ENCODE data around the gene MAS1. TPM values are rescaled to one million over a fixed set of nuclear protein-coding genes. Genes with fewer than 3 reads are reported as not detected.
A peak's percentile ranks its signal among the peaks of the same experiment; 100 is the strongest.
"Not testable (repeated sequence)": the region's sequence is repeated elsewhere in the genome, so short reads cannot be mapped to it uniquely, and the experiment has no call there.

MAS1 gene
- not detected for total RNA-seq

DNA sequence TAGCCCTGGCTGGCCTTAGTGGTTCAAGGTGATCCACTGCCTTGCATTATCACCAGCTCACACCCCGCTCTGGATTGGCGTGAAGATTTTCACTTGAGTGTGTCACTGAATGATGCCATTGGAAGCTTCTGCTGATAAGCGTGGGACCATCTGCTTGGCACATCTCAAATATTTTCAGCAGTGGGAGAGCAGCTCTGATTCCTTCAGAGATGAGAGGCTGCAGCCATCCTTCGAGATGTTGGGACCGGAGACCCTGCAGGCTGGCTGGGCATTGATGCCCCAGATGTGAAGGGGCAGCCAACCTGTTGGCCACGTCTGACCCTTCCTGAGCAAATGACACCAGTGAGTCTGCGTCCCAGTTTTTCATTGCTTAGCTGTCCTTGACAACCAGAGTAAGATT, at the start of gene MAS1:
TSS of gene MAS1 (plus strand) at position 197 of the 400 bp plus-strand sequence. CDS start 15,968 bp downstream, outside the sequence.
- peak; percentile 13 for DNase-seq

- no peak for DNase-seq
Measured at GRCh38 chr6:159842035-159842434, 48.8 kb upstream of the MAS1 start.

DNA sequence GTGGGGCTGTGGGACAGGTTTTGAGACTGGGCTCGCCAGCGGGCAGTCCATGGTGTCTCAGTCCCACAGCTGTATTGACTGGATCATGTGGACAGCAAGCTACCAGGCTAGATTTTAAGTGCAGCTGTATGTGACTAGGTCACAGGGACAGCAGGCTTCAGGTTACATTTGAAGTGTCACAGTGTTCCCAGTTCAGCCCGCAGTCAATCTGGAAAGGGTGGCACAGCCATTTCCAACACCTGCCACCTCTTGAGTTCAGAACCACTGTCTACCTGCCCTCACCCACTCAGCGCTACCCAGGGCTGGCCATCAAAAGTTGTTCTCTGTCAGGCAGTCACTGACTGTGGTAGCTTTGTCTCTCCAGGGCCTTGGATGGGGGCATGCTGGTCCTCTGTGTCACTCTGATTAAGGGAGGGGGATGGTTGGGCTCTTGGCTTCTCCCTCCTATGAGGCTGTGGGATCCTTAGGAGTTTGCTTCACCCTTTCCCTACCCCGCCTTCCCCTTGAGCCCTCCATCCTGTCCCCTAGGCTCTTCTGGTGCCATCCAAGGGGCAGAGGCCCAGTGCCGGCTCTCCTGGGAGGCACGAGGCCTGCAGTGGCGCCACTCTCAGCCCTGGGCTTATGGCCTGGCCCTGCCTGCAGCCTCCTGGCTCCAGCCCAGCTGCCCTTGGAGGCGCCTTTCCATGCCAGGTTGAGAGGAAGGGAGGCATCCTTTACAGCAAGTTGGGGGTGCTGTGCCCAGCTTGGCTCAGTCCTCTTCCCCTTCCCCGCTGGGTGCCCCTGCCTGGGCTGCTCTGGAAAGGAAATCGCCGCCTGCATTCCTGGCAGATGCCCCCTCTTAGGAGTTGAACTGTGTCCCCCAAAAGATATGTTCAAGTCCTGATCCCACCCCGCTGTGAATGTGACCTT, 45.8 kb upstream of the MAS1 start:
- DNase-seq, result no peak

- not testable (repeated sequence) for DNase-seq
Measured at GRCh38 chr6:159848552-159848951, 42.2 kb upstream of the MAS1 start.

GRCh38 chr6:159849851-159850250, 40.9 kb upstream of the MAS1 start:
- not testable (repeated sequence) for DNase-seq

GRCh38 chr6:159852877-159853276, 37.9 kb upstream of the MAS1 start:
- no peak for DNase-seq

- DNase-seq, result no peak
Measured at GRCh38 chr6:159853754-159854153, 37.0 kb upstream of the MAS1 start.

GRCh38 chr6:159854959-159855358, 35.8 kb upstream of the MAS1 start:
- DNase-seq, result no peak

- DNase-seq, result no peak
Measured at GRCh38 chr6:159858259-159858658, 32.5 kb upstream of the MAS1 start.

GRCh38 chr6:159860482-159860881, 30.3 kb upstream of the MAS1 start:
- no peak for DNase-seq

DNA sequence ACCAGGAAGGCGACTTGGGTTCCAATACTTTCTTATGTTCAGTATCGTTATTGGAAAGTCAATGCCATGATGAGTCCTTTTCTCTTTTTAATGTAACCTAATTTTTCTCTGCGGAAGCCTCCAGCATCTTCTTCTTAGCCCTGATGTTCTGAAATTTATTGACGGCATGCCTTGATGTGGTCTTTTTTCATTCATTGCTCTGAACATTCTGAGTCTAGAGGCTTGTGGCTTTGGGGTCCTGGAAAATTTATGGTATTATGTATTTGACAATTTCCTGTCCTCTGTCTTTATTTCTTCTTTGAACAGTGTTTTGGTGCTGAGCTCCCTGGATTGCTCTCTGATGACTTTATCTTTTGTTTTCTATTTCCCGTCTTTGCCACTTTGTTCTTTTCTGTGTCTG, 28.7 kb upstream of the MAS1 start:
- no peak for DNase-seq

DNA sequence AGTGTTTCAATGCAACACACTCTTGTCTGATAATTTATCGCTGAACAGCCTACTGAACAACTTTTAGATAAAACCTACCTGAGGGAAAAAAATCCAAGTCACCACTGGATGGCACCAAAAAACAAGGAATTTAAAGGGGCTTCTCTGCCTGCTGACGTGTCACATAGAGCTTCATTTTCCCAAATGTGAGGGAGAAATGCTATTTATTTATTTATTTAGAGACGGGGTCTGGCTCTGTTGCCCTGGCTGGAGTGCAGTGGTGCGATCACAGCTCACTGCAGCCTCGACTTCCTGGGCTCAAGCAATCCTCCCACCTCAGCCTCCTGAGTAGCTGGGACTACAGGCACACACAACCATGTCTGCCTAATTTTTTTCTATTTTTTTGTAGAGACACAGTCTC, 27.4 kb upstream of the MAS1 start:
- DNase-seq, result not testable (repeated sequence)

GRCh38 chr6:159865226-159865920, 25.4 kb upstream of the MAS1 start:
- no peak for DNase-seq

GRCh38 chr6:159866286-159867247, 24.2 kb upstream of the MAS1 start:
- DNase-seq, result no peak

GRCh38 chr6:159871241-159871640, 19.5 kb upstream of the MAS1 start:
- DNase-seq, result no peak

DNA sequence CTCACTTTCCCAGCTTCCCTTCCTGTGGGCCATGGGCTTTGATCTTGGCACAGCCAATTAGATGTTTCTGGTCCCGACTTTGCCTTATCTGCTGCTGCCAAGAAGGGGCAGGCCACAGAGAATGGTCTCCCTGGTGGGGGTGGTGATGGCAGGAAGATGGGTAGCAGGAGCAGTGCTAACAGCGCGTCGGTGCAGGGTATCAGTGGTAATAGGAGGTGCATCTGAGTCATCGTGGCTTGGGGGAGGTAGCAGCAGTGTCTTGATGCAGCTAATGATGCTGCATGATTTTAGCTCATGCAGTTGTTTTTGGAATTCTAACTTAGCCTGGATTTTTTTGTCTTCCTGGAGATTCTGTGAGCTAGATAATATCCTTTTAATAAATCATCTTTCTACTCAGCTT, 18.9 kb upstream of the MAS1 start:
- no peak for DNase-seq

DNA sequence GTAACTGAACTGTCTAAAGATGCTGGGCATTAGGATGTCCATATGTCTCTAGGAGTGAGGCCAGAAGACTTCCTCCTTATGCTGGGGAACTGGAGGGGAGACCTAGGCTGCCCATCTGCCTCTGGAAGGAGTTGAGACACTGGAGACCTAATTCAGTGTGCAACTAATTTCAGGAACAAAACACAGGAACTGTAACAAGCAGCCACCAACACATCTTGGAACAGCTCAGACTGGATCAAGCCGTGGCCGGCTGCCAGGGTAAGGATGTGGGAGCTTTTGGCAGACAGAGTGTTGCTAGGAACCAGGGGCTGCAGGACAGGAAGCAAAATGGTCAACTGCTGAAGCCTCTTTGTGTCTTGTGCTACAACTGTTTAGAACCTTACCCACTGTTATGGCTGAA, 16.4 kb upstream of the MAS1 start:
- peak; percentile 68 for DNase-seq

- no peak for DNase-seq
Measured at GRCh38 chr6:159875194-159875593, 15.6 kb upstream of the MAS1 start.

- DNase-seq, result no peak
Measured at GRCh38 chr6:159876242-159876641, 14.5 kb upstream of the MAS1 start.

GRCh38 chr6:159877256-159877808, 13.5 kb upstream of the MAS1 start:
- DNase-seq, result no peak

GRCh38 chr6:159878341-159878740, 12.4 kb upstream of the MAS1 start:
- DNase-seq, result no peak

DNA sequence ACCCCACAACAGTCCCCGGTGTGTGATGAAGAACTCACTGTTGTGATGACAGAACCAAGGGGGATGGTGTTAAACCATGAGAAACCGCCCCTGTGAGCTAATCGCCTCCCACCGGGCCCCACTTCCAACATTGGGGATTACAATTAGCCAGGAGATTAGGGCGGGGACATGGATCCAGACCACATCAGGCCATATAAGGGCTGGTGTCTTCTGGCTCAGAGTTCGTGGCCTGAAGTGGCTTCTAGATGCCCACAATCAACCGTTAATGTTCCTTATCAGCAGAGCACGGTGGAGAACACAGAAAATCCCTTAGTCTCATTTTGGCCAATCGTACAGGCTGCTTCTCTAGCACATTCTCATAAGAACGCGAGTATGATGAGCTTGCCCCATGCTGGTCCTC, 10.9 kb upstream of the MAS1 start:
- DNase-seq, result no peak
